A172 (cell line): ENCODE measurements around the gene DNAJC1. TPM values are rescaled to one million over a fixed set of nuclear protein-coding genes. Genes with fewer than 3 reads are reported as not detected.
A peak's percentile ranks its signal among the peaks of the same experiment; 100 is the strongest.

Source experiments
- DNase-seq: peaks from one replicate; pipeline ENCODE4 v3.0.0-alpha.2; 2015; ENCODE audit warnings: low spot score
- total RNA-seq: library from RNA; depleted of rRNA; stranded (reverse); fragments of >200 nt; shearing (Covaris generic); gene quantifications from 2 replicates; pipeline ENCODE4 v1.2.3, GENCODE V29; 2014

DNAJC1 gene
- total RNA-seq, 1 experiment from 2014 or later: 28.5 TPM

DNA sequence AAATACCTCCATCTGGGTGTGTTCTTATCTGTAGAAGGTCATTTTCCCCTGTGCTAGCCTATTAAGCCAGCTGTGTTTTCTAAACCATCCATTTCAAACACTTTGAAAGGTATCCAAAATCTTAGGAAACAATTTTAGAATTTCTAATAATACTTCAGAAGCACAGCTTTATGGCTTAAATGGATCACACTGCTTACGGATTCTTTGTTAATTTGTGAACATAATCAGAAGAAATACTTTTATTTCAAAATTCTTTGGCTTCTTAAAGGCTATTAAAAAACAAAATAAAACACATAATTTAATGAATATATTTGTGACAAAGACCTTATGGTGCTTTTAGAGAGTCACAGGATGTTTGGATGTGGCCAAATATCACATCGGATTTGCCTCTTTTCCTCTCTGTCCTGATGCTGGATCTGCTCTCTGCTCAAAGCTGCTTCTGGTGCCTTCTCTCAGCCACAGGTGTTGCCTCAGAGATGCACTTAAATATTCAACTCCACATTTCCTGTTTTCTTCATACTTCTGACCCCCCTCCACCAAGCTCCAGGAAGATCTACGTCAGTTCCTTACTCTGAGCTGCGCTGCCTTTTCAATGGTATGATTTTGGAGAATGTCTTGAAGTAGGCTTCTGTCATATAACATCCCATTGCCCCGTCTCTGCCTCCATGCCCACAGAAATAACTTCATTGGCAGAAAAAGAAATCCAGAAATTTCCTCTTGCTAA is 238.9 kb downstream of the DNAJC1 start:
- no peak for DNase-seq

DNA sequence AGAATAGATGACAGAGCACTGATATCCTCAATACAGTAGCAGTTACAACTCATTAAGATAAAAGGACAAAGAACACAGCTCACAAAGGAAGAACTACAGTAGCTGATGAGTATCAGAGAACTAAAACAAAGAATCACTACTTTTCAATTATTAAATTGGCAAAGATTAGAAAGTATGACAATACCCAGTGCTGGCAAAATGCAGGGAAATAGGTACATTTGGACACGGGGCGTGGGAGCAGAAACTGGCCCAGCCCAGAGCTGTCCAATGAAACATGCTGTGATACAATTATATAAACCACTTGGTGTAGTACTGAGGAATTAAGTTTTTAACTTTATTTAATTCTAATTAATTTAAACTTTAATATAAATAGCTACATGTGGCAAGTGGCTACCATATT is 243.2 kb downstream of the DNAJC1 start:
- no peak for DNase-seq

DNA sequence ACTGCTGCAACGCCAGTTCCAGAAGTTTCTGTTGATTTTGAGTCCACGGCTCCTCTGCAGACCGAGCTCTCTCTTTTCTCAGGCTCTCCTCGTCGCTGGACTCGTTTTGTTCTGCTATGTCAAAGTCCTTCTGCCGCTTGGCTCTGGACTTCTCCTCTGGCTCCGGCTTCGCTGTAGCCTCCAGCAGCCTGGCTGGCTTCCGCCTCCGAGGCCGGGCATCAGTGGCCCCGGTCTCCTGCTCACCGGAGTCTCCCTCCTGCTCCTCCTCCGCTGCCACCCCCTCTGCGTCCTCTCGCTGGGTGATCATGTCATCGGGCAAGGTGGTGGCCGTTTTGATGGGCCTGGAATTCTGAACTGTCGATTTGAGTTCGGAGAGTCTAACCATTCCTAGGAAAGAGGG is 244.3 kb downstream of the DNAJC1 start:
- no peak for DNase-seq

GRCh38 chr10:21758696-21759095 is 244.8 kb downstream of the DNAJC1 start:
- no peak for DNase-seq

GRCh38 chr10:21758239-21758638 is 245.3 kb downstream of the DNAJC1 start:
- no peak for DNase-seq

DNA sequence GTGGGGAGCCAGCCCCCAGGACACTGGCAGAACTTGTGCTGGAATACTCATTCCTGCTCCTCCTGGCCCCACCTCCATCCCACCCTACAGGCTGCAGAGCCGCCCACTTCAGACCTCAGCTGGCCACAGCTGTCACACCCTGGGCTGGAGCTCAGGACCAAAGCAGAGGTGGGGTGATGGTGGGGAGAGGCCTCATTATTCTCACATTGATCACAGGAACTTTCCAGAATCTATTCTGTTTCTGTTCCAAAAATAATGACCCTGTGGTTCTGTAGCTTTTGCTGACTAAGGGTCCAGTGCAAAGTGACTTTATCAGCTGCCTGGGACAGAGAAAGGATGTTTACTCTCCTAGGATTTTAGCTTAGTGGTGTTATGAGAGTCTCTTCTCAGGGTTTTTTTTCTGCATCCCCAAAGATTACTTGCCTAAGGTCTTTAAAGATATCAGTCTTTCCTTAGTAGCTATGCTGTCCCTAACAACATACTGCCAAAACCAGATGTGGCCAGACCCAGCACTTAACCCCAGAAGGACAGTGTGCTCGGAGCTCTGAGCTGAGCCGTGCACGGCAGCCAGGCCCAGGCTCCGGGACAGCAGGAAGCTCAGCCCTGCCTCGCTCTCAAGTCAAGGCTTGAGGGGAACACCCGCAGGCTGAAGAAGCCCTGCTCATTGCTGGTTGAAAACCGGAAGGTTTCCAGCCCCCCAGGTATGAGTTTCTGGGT is 246.2 kb downstream of the DNAJC1 start:
- no peak for DNase-seq

DNA sequence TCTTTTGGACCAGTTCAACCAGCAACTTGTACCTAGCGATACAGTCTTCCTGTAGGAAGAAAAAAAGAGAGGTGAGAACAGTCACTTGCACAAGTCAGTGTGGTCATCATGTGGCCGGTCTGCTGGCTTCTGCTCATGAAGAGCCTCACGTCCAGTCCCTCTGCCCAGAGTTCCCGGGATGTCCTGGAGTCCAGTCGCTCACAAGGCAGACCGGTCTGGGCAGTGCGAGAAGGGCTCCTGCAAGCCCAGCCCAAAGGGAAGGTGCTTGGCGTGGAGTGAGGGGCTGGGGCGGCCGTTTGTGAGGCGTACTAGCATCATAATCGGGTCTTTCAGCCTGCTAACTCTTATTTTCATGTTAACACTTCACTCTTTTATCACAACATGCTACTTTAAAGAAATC is 246.8 kb downstream of the DNAJC1 start:
- no peak for DNase-seq

- no peak for DNase-seq
Measured at GRCh38 chr10:21754410-21755011, 249.0 kb downstream of the DNAJC1 start.

DNA sequence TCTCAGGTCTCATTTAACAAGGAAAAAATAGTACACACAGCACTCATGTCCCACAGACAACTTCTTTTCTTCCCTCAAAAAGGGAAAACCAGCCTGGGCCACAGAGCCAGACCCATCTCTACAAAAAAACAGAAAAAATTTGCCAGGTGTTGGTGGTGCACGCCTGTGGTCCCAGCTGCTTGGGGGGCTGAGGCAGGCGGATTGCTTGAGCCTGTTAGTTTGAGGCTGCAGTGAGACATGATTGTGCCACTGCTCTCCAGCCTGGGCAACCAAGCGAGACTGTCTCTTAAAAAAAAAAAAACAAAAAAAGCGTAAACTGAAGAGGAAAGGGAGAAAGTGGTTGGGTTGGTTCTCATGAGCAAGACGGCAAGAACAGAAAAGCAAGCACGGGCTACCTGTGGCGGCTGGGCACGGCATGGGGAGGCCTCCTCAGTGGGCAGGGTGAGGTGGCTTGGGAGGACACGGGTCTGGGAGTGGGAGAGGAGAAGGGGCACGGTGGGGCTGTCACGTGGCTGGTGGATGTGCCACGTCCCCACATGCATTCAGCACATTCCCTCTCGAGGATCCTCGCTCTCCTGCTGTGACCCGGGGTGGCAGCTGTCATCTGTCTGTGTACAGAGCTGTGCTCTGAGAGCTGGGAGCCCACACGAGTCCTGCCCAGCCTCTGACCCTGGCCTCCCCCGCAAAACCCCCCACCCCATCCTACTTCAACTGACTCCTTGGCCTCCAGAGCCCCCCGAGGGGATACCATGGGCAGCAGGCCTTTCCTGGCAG is 249.8 kb downstream of the DNAJC1 start:
- no peak for DNase-seq

- peak; percentile 41 for DNase-seq
Measured at GRCh38 chr10:21751341-21752310, 251.9 kb downstream of the DNAJC1 start.

DNA sequence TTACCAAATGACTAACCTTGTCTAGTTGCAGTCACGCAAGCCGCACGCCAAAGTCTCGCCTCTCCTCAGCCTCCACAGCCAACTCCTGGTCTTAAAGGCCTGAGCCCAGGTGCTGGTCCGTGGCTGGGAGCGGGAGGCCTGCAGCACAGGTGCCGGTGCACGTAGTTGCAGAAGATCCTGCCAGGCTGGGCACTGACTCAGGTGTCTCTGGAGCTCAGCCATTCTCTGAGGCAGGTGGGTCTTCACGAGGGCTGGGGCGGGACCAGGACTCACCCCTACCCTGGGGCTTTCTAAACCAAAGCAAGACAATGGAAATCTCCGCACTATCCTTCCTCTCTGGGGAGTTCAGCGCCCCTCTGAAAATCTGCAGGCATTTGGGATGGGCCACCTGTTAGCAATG is 253.1 kb downstream of the DNAJC1 start:
- DNase-seq: no peak

DNA sequence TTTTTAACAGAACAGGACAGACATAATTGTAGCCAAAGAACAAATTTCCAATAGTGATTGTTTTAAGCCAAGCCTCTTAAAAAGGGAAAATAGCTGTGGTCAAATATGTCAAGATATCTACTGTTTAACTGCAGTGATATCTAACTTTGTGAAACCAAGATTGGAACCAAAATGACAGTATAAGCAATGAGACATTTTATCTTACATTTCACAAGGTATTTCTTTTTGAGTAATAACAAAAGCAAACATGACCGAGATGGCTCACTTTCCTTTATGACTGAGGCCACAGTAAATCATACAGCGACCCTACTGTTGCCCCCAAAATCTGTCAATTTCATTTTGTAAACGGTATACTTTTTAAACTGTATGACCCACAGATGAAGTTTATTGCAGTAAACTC is 253.7 kb downstream of the DNAJC1 start:
- no peak for DNase-seq

GRCh38 chr10:21747809-21748208 is 255.7 kb downstream of the DNAJC1 start:
- no peak for DNase-seq

DNA sequence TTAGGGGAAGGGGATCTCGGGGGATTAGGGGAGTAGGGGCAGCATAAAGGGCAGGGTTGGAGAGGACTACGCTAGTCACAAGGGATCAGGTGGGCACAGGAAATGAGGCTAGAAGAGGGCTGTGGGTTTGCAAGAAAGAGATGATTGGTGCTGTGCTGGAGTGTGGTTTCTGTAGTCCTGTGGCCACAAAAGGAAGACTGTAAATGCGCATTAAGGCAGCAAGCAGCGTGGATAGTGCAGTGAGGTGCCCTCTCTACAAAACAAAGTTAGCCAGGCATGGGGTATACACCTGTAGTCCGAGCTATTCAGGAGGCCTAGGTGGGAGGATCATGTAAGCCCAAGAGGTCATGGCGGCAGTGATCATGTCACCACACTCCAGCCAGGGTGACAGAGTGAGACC is 257.4 kb downstream of the DNAJC1 start:
- DNase-seq: no peak

DNA sequence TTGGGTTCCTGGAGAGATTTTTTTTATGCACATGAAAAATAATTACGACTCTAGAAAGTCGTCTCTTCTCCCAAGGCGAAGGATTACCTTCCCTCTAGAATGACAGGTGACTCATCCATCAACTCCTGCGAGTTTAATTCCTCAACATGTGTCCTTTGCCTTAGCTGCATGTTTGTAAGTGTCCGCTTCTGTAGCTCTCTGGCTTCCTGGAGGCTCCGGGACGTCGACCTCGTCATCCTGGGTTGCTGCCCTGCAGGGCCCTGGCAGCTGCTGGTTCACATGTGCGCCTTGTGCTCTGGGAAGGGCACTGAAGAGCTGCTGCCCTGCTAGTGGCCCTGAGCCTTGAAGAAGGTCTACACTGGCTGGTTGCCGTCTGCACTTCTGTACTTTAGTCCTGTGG is 259.3 kb downstream of the DNAJC1 start:
- no peak for DNase-seq

GRCh38 chr10:21742740-21743412 is 260.7 kb downstream of the DNAJC1 start:
- no peak for DNase-seq

GRCh38 chr10:21740989-21741388 is 262.5 kb downstream of the DNAJC1 start:
- no peak for DNase-seq

- no peak for DNase-seq
Measured at GRCh38 chr10:21737106-21737505, 266.4 kb downstream of the DNAJC1 start.

DNA sequence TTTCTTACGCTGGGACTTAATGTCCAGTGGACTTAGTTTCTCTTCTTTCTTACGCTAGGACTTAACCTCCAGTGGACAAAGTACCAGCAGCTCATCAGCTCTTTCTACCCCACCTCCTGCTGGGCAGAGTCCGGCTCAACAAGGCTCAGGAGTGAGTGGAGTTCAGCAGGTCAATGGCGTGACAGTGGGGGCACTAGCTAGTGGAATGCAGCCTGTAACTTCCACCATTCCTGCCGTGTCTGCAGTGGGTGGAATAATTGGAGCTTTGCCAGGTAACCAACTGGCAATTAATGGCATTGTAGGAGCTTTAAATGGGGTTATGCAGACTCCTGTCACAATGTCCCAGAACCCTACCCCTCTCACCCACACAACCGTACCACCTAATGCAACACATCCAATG is 269.8 kb downstream of the DNAJC1 start:
- no peak for DNase-seq

DNA sequence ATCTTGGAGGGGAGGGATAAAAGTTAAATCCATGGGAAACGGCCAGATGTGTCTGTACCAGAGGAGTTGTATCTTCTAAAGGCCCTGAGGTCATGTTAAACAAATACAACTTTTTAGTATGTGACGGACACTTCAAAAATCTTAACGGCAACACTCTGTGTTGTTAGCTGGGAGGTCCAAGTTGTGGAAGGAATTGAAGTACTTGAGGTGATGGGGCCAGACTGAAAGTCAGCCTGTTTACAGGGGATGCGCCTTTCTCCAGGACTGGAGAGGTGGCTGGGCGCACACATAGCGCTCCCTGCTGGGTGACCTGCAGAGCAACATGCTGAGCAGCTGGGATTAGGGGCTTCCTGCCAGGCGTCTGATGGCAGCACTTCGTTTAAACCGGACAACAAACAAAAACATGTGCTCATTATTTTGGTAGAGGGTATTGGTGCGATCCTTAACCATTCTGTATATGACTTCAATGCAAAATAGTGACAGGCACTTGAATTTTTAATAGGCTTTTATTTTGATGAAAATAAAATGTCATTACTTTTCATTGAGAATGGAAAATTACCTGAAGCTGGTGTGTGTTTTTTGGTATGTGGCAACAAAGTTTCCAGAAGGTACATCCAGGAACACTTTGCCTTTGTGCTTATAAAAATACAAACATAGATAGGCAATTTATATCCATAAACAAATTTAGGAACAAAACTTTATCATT is 271.3 kb downstream of the DNAJC1 start:
- peak; percentile 73 for DNase-seq
